HEK293T (cell line): Measurements from ENCODE around the gene PPP6R3.

Experiments used
- CTCF ChIA-PET: fragments of 350-600 bp; formaldehyde crosslinking; extraction: SDS; loops from one replicate; lab custom pipeline; 2021; ENCODE audit warnings: antibody characterized with exemption, inconsistent platforms; lab: Yijun Ruan, JAX
- POLR2A ChIA-PET: fragments of 350-600 bp; formaldehyde crosslinking; extraction: SDS; loops from one replicate; lab custom pipeline; 2020; ENCODE audit warnings: antibody characterized with exemption, inconsistent platforms; lab: Yijun Ruan, JAX
- DNase-seq: peaks from one replicate; pipeline ENCODE4 v3.0.0; 2012; ENCODE audit warnings: mixed read lengths; ENCODE audit errors: extremely low spot score
- ARNT ChIP-seq: fragments of 450-650 bp; IDR thresholded peaks from 2 replicates; pipeline ENCODE4 v1.6.1; 2017; ENCODE audit warnings: mild to moderate bottlenecking
- BHLHE40 ChIP-seq: fragments of 450-650 bp; IDR thresholded peaks from 2 replicates; pipeline ENCODE4 v1.6.1; 2016; ENCODE audit warnings: mild to moderate bottlenecking, moderate library complexity, borderline replicate concordance
- CTBP1 ChIP-seq: fragments of 450-650 bp; IDR thresholded peaks from 2 replicates; pipeline ENCODE4 v1.6.1; 2016; ENCODE audit warnings: borderline replicate concordance
- ELF4 ChIP-seq: fragments of 450-650 bp; IDR thresholded peaks from 2 replicates; pipeline ENCODE4 v1.6.1; 2017; ENCODE audit warnings: antibody characterized with exemption
- FOXA1 ChIP-seq: fragments of 450-650 bp; IDR thresholded peaks from 2 replicates; pipeline ENCODE4 v1.6.1; 2016; ENCODE audit warnings: mild to moderate bottlenecking
- FOXK2 ChIP-seq: fragments of 450-650 bp; IDR thresholded peaks from 2 replicates; pipeline ENCODE4 v1.6.1; 2016; ENCODE audit warnings: mild to moderate bottlenecking
- FOXM1 ChIP-seq: fragments of 450-650 bp; IDR thresholded peaks from 2 replicates; pipeline ENCODE4 v1.6.1; 2017; ENCODE audit warnings: mild to moderate bottlenecking, borderline replicate concordance
- HDGF ChIP-seq: fragments of 450-650 bp; IDR thresholded peaks from 2 replicates; pipeline ENCODE4 v1.6.1; 2017; ENCODE audit warnings: antibody characterized with exemption, borderline replicate concordance
- L3MBTL2 ChIP-seq: fragments of 450-650 bp; conservative IDR thresholded peaks from 2 replicates; pipeline ENCODE4 v1.6.1; 2016; ENCODE audit warnings: mild to moderate bottlenecking
- LEF1 ChIP-seq: fragments of 450-650 bp; IDR thresholded peaks from 2 replicates; pipeline ENCODE4 v1.6.1; 2017; ENCODE audit warnings: mild to moderate bottlenecking, borderline replicate concordance
- NFRKB ChIP-seq: fragments of 450-650 bp; IDR thresholded peaks from 2 replicates; pipeline ENCODE4 v1.6.1; 2016; ENCODE audit warnings: mild to moderate bottlenecking, moderate library complexity
- PKNOX1 ChIP-seq: fragments of 450-650 bp; IDR thresholded peaks from 2 replicates; pipeline ENCODE4 v1.6.1; 2016
- SP1 ChIP-seq: fragments of 450-650 bp; IDR thresholded peaks from 2 replicates; pipeline ENCODE4 v1.6.1; 2017
- SUZ12 ChIP-seq: fragments of 450-650 bp; IDR thresholded peaks from 2 replicates; pipeline ENCODE4 v1.6.1; 2016; ENCODE audit warnings: mild to moderate bottlenecking
- TARDBP ChIP-seq: fragments of 450-650 bp; IDR thresholded peaks from 2 replicates; pipeline ENCODE4 v1.6.1; 2016
- ZNF384 ChIP-seq: fragments of 450-650 bp; IDR thresholded peaks from 2 replicates; pipeline ENCODE4 v1.6.1; 2016

Gene PPP6R3

DNA sequence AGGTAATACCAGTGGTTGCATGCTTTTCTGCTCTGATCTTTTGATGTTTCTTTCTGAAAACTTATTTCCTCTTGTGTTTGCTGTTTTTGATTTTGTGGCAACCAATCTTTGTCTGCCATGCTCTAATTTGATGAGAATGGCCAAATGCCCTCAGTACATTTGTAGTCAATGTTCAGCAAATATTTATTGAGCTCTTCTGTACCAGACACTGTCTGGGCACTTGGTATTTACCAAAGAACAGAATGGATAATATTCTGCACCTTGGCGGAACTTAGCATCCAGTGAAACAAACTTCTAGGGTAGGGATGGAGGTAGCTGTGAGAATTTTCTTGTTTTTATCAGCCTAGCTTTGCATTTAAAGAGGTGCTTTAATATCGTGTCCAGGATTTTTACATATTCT, 19.6 kb downstream of the PPP6R3 start:
- ChIA-PET POLR2A (no interaction called here), CTCF (interaction anchor here (0.6 kb wide), 1 partner anchor 9 kb away, joined by 9 read pairs; no protein-coding TSS in a partner anchor)
- TF ChIP-seq TARDBP (no peak), L3MBTL2 (no peak), LEF1 (no peak), FOXA1 (no peak), FOXM1 (no peak), BHLHE40 (no peak), ELF4 (no peak), HDGF (no peak)
- no peak for DNase-seq

DNA sequence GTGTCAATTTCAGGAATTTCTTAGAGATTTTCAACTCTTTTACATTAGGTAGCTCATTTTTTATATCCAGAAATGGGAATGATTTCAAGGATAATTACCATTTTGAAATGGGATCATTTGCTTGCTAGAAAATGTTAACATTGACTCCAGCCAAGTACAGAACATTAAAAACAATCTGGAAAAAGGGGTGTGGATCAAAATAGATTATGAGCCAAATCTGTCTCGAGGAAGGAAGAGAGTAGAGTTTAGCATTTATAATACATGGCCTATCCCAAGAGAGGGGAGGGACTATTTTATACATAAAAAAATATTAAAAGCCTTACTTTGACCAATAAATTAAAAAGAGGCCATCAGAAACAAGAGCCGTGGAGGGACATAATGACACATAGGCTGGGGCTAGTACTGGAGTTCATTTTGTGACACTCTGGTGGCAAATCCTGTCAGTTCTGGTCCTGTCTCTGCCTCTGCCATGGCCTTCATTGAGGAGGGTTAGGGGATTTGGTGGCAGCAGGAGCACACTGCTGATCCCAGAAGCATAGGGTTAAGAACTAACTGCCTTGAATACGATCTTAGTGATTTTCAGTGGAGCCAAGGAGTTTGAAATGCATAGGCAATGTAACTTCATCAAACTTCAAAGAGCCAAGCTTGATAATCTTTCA, 20.4 kb downstream of the PPP6R3 start:
- CTCF ChIA-PET: no interaction called here
- DNase-seq: no peak
- TF ChIP-seq TARDBP: no peak
- TF ChIP-seq BHLHE40: no peak
- TF ChIP-seq NFRKB: no peak
- TF ChIP-seq ZNF384: no peak
- TF ChIP-seq PKNOX1: no peak
- TF ChIP-seq ELF4: no peak
- no peak for TF ChIP-seq ARNT
- TF ChIP-seq SP1: no peak
- no peak for TF ChIP-seq LEF1
- no peak for TF ChIP-seq HDGF
- TF ChIP-seq L3MBTL2: no peak
- no peak for TF ChIP-seq FOXK2
- TF ChIP-seq SUZ12: no peak
- no peak for TF ChIP-seq CTBP1
- TF ChIP-seq FOXM1: no peak
- POLR2A ChIA-PET: no interaction called here

- POLR2A ChIA-PET: no interaction called here
- CTCF ChIA-PET: no interaction called here
- DNase-seq: no peak
- TF ChIP-seq FOXA1 (no peak), FOXM1 (no peak), SUZ12 (no peak)
Measured at GRCh38 chr11:68481579-68482240, 21.2 kb downstream of the PPP6R3 start.

GRCh38 chr11:68488623-68489022, 28.1 kb downstream of the PPP6R3 start:
- ChIA-PET CTCF (no interaction called here), POLR2A (no interaction called here)
- DNase-seq: no peak
- no peak for TF ChIP-seq CTBP1
- TF ChIP-seq FOXA1: no peak
- no peak for TF ChIP-seq LEF1
- TF ChIP-seq ZNF384: no peak
- TF ChIP-seq FOXK2: no peak
- no peak for TF ChIP-seq NFRKB
- TF ChIP-seq PKNOX1: no peak
- TF ChIP-seq SUZ12: no peak
- no peak for TF ChIP-seq HDGF
- TF ChIP-seq FOXM1: no peak
- no peak for TF ChIP-seq ELF4
- TF ChIP-seq L3MBTL2: no peak
- no peak for TF ChIP-seq BHLHE40
- no peak for TF ChIP-seq ARNT
- no peak for TF ChIP-seq SP1
- no peak for TF ChIP-seq TARDBP

DNA sequence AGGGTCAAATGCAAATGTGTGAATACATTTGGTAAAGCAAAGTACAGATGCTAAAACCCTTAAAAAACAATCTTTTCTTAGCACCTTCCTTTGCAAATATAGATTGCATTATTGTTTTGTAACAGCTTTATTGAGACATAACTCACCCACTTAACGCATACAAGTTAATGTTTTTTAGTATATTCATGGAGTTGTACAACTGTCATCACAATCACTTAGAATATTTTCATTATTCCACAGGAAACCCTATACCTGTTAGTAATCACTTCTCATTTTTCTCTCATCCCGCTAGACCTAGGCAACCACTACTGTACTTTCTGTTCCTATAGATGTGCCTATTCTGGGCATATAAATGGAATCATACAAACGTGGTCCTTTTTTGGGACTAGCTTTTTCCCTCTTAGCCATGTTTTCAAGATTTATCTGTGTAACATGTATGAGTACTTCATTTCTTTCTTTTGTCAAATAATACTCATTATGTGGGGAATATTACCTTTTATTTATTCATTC, 34.7 kb downstream of the PPP6R3 start:
- TF ChIP-seq PKNOX1 (0 out of 2 replicates have a peak, but pooled peaks have one; percentile 17), L3MBTL2 (no peak), BHLHE40 (no peak), NFRKB (no peak), SUZ12 (no peak), SP1 (no peak), FOXK2 (no peak), ZNF384 (no peak)
- ChIA-PET CTCF (no interaction called here), POLR2A (no interaction called here)
- no peak for DNase-seq

- CTCF ChIA-PET: no interaction called here
- DNase-seq: no peak
- TF ChIP-seq FOXM1 (no peak), SP1 (no peak), HDGF (no peak), ELF4 (no peak), FOXK2 (no peak), TARDBP (no peak), L3MBTL2 (no peak), ARNT (no peak), PKNOX1 (no peak), BHLHE40 (no peak)
- POLR2A ChIA-PET: no interaction called here
Measured at GRCh38 chr11:68495872-68496271, 35.3 kb downstream of the PPP6R3 start.
